HG02759 (cell line): ENCODE data around the gene COMMD8.
A peak's percentile ranks its signal among the peaks of the same experiment; 100 is the strongest.

Source experiments
- ATAC-seq: cut with Tn5 transposase; IDR thresholded peaks from one replicate; pipeline ENCODE4 v1.9.1; 2021; ENCODE audit warnings: mild to moderate bottlenecking, moderate library complexity; ENCODE audit not compliant: unreplicated experiment

Gene COMMD8

DNA sequence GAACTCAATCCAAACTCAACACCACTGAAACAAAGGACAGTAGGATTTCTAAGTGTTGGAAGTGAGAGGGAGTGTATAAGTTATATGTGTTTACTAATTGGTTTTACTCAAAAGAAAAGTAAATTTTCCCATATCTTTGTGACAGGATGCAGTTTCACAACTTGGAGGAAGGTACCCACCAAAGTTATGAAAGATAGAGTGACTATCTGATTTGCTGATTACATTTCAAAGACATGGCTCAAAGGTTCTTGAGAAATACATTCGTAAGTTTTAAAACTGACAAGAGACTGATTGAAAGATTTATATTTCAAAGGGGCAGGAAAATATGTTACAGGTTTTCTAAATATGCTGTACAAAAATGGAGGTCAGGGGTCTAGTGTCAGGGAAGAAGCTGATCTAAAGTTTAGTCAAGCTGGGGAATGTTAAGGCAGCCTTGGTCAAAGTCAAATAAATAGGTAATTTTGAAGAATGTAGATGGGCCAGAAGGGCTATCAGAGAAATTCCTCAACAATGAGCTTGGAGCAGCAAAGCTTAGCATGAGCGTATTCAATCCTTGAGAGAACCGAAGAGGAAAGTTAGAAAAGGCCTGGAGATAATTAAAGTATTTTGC is 9.7 kb upstream of the COMMD8 start:
- ATAC-seq = no peak

DNA sequence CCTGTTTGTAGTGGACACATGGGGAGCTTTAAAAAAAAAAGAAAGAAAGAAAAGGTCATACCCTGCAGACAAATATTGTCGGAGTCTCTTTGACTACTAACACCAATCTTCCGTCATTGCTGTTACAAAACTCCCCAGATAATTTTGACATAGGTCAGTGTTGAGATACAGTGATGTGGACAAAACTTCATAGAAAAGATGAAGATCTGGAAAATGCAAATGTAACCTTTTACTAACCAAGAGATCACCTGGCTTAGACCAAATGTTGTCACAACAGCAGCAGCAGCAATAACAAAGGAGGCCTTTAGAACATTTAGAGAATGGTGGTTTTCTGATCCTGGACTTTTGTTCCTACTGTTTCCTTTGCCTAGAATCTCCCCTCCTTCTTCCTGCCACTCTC is 8.1 kb upstream of the COMMD8 start:
- no peak for ATAC-seq

DNA sequence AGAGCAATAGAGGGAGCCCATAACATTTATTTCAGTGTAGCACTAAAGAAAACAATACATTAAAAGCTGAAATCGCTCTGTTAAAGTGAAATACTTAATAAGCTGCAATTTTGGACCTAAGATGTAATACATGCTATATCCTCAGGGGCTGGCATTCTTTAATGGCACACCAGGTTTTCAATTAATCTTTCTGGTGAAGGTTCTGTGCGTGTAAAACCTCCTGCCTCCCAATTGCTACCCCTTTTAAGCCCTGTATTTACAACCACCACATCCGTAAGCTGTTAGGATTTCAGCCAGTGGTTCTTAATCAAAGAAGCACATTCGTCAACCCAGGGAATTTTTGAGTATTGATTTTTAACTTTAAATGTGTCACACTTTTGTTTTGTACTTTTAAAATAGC is 7.6 kb upstream of the COMMD8 start:
- no peak for ATAC-seq

DNA sequence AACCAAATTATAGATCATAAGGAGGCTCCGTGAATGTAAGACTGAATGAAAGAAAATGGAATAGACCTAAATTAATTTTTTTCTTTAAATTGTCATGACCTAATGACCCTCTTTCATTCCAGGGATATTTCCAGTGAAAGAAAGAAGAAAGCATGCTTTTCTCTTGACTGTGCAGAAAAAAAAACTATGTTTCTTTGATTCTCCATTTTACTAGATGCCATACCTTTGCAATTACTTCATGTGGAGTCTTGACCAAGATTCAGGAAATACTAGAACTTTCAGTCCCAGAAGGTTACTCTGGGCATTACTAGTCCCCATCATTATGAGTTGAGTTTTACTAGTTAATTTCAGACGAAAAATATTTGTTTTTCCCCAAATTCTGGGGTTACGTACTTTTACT is 6.4 kb upstream of the COMMD8 start:
- no peak for ATAC-seq

DNA sequence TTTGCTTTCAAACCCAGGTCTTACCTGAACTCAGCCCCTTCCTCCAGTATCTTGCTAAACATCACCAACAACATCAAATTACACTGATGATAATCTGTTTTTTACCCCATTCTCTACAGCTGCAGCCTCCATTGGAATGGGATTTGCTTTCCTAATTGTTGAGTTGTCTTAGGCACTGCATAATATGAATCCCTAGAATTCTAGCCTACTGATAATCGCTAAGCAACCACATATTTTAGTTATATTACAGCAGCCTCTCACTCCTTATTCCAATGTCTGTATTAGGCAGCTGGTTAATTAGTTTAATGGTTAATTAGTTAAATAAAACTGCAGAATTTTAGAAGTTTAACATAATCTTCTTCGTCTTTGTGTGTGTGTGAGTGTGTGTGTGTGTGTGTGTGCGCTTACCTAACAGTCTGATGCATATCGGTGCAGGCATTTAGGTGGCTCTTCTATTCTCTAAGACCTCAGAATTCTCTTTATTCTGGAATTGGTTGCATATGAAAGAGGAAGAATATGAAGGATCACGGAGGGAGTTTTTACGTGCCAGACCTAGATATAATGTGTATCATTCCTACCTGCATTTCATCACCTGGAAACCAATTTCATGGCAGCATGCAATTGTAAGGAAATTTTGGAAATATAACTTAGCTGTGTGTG is 5.3 kb upstream of the COMMD8 start:
- no peak for ATAC-seq

DNA sequence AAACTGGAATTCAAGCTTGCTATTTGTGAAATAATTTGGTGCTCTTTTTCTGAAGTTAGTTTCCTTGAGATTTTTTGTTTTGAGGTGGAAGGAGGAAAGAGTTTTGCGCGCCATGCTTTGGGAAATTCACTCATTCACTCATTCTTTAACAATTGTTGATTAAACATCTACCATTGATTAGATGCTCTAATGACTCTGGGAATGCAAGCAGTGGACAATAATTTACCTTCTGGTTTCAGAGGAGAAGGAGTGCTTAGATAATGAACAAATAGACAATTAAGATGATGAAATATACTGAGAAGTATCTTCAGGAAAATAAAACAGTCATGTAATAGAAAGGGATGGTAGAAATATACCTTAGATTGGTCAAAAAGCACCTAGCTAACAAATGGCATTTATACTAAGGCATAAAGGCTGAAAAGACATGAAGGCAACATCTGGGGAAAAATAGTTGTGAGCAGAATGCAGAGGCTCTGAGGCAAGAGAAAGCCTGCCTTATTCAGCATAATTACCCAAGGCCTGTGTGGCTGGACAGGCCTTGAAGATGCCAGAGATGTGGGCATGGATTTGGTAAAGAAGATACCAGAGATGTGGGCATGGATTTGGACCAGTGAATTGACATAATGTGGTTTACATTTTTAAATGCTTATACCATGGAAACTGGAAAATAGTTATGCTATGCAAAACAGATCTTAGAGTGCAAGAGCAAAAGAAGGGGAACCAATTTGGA is 2.7 kb upstream of the COMMD8 start:
- ATAC-seq = no peak

DNA sequence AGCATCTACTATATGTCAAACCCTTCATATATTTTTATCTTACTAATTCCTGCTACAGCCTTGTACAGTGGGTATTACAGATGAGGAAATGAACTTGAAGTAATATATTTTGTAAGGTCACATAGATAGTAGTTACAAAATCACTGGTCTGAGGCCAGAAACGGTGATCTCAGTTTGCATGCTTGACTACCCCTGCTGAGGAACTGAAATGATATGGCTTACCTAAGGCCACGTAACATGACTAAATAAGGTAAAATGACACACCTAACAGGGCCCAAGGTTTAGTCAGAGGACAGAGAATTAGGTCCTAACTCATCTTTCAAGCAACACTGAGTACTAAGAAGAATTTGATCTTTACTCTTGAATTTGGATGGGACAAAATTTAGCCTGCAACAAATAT is 1.5 kb upstream of the COMMD8 start:
- peak; percentile 22 for ATAC-seq

DNA sequence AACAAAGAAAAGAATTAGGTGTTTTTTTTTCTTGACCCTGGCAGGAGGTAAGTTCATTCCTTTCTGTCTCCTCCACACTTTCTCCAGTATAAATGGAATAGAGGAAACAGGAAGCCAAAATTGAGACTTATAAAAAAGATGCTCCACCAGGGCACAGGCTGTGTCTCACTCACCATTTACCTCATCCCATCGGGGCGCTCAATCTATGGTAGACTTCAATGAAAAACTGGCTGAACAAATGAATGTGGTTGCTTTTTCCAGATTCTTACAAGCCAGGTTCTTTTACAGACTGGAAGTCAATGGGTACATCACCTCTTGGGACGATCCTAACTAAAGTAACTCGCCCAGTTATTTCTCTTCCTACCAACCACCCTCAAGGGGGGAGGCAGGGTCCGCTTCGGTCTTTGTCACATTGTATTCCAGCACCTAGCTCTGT is 685 bp downstream of the COMMD8 start:
- peak; percentile 32 for ATAC-seq

DNA sequence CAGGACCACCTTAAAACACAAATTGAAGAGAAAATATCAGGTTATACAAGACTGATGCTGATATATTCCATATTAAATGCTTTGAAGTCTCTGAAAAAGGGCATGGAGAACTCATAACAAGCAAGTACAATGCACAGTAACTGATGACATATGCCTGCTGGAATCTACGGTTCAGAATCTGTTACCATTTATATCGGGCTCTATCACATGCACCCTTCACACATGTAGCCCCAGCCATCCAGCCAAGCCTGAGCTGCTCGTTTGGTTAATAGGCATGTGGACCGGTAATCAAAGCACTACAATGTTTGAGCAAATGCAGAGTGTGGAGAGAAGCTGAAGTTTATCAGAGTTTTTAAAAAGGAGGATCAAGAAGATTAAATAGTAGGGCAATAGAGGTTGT is 11.8 kb downstream of the COMMD8 start:
- no peak for ATAC-seq

DNA sequence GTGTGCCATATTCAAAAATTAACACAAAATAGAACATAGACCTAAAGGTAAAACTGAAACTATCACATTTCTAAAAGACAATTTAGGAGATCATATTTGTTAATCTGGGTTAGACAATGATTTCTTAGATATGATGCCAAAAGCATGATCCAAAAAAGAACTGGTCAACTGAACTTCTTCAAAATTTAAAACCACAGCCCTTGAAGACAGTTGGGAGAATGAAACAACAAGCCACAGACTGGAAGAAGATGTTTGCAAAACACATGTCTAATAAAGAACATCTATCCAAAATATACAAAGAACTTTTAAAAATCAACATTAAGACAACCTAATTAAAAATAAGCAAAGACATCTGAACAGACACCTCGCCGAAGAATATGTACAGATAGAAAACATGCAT is 19.5 kb downstream of the COMMD8 start:
- no peak for ATAC-seq

DNA sequence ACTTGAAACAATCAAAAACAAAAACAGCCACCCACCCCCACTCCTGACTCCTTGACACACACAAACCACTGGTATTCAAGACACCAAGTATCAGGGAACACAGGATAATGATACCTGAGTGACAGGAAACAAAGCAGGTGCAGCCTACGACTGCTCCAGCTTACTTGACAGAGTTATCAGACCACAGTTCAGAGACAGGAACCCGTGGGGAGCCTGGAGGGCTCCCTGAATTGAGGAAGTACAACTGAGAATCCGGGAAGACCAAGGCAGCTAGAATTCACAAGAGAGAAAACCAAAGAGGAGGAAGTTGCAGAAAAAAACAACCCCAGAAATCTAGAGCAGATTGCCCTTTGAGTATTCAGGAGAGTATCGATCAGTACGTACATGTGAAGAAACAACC is 20.5 kb downstream of the COMMD8 start:
- ATAC-seq = peak; percentile 61

DNA sequence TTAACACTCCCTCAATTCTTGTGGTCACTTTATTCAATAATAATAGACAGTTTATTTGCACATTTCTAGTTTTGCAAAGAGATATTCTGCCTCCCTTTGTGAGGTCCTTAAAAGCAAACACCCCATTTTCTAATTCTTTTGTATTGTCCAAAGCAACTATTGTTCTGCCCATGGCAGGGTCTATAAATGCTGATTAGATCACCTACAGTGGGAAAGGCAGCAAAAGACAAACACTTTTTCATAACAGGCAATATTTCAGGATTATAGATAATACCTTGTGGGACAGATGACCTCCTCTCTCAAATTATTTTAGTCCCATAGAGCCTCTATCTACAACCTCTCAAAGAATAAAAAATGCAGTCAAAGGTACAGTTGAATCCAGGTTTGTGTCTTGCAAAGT is 28.6 kb downstream of the COMMD8 start:
- ATAC-seq = no peak

DNA sequence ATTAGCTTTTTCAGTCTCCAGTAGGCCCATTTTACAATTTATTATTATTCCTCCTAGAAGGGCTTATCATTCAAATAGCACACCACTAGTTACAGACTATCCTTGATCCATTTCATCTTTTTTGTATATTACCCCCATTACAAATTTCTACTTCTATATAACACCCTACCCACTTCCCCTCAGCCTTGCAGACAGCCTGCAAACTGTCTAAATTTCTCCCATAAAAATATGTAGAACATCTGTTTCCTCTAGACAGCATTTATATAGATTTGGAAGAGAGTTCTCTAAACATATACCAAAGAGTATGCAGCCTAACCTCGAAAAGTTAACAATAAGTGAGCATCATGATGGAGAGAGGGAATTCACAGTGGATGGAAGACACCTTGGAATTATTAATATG is 30.8 kb downstream of the COMMD8 start:
- no peak for ATAC-seq

DNA sequence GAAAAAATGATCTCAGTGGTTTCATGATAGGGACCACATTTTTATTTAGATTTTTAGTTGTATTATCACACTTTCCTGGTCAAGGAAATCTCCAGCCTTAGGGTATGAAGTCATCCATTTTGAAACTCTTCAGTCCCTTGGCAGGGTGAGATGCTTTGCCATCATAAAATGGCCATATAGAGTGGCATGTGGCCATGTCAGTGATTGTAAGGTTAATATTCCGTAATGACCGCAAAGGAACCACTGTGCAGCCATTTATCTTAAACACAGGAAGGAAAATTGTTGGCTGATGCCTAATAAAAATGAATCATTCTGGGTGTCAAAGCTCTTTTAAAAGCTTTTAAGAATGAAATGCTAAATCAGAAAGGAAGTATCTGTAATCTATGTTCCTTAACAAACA is 35.6 kb downstream of the COMMD8 start:
- ATAC-seq = no peak

DNA sequence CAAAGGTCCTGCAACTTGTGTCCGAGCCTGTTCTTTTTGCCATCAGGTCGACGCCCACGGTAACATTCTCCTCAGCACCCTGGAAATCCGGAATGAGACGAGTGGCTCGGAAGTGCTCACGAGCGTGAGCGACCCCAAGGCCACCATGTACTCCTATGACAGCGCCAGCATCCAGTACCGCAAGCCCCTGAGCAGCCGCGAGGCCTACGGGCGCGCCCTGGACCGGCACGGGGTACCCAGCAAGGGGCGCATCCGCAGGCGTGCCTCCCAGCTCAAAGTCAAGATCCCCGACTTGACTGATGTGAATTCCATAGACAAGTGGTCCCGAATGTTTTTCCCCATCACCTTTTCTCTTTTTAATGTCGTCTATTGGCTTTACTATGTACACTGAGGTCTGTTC is 37.9 kb downstream of the COMMD8 start:
- no peak for ATAC-seq

DNA sequence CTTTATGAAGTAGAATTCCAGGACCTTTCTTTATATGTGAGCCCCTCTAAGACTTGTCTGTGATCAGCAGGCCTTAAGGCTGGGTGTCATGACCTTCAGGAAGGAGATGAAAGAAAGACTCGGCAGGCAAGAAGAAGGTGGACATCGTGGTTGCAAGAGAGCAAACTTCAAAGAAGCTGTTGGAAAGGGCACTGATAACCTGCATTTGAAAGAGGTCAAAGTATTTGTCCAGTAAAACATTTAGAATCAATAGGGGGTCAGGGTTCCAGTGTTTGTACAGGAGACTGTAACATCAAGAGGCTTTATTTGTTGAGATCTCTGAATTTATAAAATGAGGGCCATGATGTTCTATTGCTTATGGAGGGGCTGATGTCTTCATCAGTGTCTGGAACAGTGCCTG is 44.2 kb downstream of the COMMD8 start:
- ATAC-seq = no peak

DNA sequence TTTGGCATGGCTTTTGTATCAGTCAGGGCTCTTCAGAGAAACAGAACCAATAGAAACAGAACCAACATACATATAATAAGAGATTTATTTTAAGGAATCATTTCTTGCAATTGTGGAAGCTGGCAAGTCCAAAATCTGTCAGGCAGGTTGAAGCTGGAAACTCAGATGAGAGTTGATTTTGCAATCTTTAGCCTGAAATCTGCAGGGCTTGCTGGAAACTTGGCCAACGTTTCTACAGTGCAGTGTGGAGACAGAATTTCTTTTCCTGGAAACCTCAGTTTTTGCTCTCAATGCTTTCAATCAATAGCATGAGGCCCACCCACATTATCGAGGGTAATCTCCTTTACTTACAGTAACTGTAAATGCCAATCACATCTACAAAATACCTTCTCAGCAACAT is 45.4 kb downstream of the COMMD8 start:
- ATAC-seq = no peak

DNA sequence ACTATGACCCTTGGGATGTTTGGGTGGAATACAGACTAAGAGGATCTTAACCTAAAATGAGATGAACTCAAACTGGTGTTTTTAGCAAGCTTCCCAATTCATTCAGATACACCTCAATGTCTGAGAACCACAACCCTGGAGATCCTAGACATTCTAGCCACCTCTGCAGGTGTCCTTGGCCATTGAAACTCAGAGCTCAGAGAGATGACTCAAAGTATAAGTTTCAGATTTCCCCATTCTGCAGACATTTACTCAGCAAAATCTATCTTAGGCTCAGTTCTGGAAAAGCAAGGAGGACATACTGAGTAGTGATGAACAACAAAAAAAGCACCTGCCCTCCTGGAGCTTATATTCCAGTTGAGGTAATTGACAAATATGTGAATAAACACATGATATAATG is 47.8 kb downstream of the COMMD8 start:
- ATAC-seq = peak; percentile 66

DNA sequence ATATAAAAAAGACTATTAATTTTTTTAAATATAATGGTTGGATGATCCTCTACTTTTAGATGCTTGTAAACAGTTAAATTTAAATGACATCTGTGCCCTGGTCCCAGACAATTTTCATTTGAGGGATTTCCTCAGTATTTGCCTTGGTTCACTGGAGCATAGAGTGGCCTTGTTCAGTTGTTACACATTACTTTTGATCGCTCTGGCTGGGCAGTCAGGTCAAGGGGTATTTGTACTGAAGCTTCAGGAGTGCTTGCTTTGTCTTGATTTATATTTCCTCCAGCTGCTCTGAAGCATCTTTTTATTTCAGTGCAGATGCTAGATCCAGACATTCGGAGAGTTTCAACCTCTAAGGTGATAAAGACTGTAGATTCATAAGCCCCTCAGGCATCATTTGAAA is 50.0 kb downstream of the COMMD8 start:
- no peak for ATAC-seq

DNA sequence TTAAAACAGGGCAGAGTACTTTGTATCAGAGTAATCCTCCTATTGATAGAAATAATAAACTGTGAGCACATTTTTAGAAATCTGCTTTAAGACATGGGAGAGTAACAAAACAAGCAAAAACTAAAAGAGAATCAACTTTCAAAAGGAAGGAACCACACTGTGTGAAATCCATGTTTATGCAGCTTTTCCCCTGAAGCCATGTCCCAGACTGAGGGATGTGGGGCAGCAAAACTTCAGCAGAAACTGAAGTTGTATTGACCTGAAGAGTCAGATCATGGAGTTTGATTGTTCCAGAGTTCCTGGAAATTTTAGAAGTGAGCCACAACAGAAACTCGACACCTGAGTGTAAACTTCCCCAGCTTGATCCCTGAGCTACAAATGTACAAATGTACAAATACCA is 53.2 kb downstream of the COMMD8 start:
- no peak for ATAC-seq

DNA sequence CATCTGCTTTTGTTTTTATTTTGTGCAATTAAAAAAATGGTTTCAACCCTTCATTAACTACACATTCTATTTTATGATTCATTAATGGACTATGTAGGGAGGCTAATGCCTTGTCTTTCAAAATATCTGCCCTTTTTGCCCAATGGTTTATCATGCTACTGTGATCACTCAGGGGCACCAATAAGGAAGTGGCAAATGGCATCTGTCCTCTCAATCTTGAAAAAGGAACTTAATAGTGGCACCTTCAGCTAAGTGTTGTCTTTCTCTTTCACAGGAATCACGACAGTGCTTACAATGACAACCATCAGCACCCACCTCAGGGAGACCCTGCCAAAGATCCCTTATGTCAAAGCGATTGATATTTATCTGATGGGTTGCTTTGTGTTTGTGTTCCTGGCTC is 57.1 kb downstream of the COMMD8 start:
- no peak for ATAC-seq
